HFFc6 (cell line): ENCODE data around the gene THBS4. TPM values are rescaled to one million over a fixed set of nuclear protein-coding genes. Genes with fewer than 3 reads are reported as not detected.

Source experiments
- DNase-seq: peaks from one replicate; pipeline ENCODE4 v3.0.0-alpha.2; 2018
- H3K27ac Mint-ChIP-seq: 2 replicates; pipeline ENCODE4 v1.8.0; 2020; ENCODE audit warnings: mild to moderate bottlenecking, mixed read lengths
- H3K27me3 Mint-ChIP-seq: 2 replicates; pipeline ENCODE4 v1.8.0; 2021; ENCODE audit warnings: mild to moderate bottlenecking, moderate library complexity, mixed read lengths; ENCODE audit not compliant: insufficient read depth
- H3K36me3 Mint-ChIP-seq: 2 replicates; pipeline ENCODE4 v1.8.0; 2021; ENCODE audit warnings: low read depth, mixed read lengths
- H3K4me1 Mint-ChIP-seq: 2 replicates; pipeline ENCODE4 v1.8.0; 2020; ENCODE audit warnings: low read depth, mixed read lengths
- H3K4me3 Mint-ChIP-seq: 2 replicates; pipeline ENCODE4 v1.8.0; 2020; ENCODE audit warnings: mild to moderate bottlenecking, moderate library complexity, mixed read lengths
- H3K9me3 Mint-ChIP-seq: 2 replicates; pipeline ENCODE4 v1.8.0; 2020; ENCODE audit warnings: mild to moderate bottlenecking, mixed read lengths
- total RNA-seq, 6 experiments: library from RNA; stranded (reverse); fragmentation: NEBNext Ultra II Directional; extraction: Animal tissue kit (Norgen Biotek cat#: 25700); gene quantifications; 2 replicates in 1 of 6; 3 replicates in 5 of 6; pipeline ENCODE4 v1.2.3, GENCODE V29; 2021
- TF ChIP-seq, protein P1 (sequence below): fragments of 200-600 bp; sonication (generic); IDR thresholded peaks from 2 replicates; pipeline ENCODE4 v1.5.0; 2021; ENCODE audit warnings: antibody characterized with exemption, mild to moderate bottlenecking

Gene THBS4
- total RNA-seq, 6 experiments from 2014 or later = 0.43 to 0.82 (median 0.71) TPM; not detected in 1

GRCh38 chr5:80067016-80067415, 31.9 kb downstream of the THBS4 start:
- Mint-ChIP-seq H3K9me3 (no peaks in the 10 kb centered on the region), H3K27ac (no peak overlapping the region), H3K4me3 (no peak overlapping the region), H3K36me3 (no peaks in the 10 kb centered on the region), H3K4me1 (peaks cover 15% of the 10 kb centered on the region), H3K27me3 (peaks cover 6% of the 10 kb centered on the region)
- no peak for DNase-seq
- TF ChIP-seq, protein P1, sequence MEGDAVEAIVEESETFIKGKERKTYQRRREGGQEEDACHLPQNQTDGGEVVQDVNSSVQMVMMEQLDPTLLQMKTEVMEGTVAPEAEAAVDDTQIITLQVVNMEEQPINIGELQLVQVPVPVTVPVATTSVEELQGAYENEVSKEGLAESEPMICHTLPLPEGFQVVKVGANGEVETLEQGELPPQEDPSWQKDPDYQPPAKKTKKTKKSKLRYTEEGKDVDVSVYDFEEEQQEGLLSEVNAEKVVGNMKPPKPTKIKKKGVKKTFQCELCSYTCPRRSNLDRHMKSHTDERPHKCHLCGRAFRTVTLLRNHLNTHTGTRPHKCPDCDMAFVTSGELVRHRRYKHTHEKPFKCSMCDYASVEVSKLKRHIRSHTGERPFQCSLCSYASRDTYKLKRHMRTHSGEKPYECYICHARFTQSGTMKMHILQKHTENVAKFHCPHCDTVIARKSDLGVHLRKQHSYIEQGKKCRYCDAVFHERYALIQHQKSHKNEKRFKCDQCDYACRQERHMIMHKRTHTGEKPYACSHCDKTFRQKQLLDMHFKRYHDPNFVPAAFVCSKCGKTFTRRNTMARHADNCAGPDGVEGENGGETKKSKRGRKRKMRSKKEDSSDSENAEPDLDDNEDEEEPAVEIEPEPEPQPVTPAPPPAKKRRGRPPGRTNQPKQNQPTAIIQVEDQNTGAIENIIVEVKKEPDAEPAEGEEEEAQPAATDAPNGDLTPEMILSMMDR = no peak

DNA sequence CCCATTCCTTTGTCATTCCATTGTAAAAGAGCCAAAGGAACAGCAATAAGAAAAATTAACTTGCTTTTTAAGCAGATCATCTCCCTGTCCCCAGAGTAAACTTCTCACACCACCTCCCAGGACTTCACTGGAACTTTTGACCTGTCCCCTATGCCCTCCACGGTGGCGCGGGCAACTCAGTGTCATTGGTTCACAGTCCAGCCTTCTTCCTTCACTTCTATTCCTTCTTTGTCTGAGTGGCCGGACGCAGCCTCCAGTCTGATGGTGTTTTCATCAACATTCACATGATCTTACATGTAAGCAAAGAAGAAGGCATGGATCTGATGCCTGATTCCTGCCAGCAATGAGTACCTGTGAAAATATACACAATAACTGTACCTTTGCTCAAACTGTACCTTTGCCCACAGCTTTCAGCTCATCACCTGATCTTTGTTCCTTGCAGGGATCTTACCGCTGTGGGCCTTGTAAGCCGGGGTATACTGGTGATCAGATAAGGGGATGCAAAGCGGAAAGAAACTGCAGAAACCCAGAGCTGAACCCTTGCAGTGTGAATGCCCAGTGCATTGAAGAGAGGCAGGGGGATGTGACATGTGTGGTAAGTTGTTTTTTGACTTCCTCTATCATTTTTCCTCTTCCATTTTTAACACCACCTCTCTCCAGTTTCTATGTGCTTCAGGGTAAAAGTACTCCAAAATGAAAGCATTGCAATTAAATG, 32.5 kb downstream of the THBS4 start:
- Mint-ChIP-seq H3K4me1 (peaks cover 21% of the 10 kb centered on the region), H3K27ac (no peak overlapping the region), H3K9me3 (no peaks in the 10 kb centered on the region), H3K4me3 (no peak overlapping the region), H3K36me3 (no peaks in the 10 kb centered on the region), H3K27me3 (peaks cover 6% of the 10 kb centered on the region)
- TF ChIP-seq, protein P1 = no peak
- no peak for DNase-seq

GRCh38 chr5:80068246-80068636, 33.1 kb downstream of the THBS4 start:
- Mint-ChIP-seq H3K36me3 (no peaks in the 10 kb centered on the region), H3K9me3 (no peaks in the 10 kb centered on the region), H3K4me3 (no peak overlapping the region), H3K27me3 (peaks cover 7% of the 10 kb centered on the region), H3K4me1 (peaks cover 26% of the 10 kb centered on the region), H3K27ac (no peak overlapping the region)
- DNase-seq = no peak
- TF ChIP-seq, protein P1 = no peak

DNA sequence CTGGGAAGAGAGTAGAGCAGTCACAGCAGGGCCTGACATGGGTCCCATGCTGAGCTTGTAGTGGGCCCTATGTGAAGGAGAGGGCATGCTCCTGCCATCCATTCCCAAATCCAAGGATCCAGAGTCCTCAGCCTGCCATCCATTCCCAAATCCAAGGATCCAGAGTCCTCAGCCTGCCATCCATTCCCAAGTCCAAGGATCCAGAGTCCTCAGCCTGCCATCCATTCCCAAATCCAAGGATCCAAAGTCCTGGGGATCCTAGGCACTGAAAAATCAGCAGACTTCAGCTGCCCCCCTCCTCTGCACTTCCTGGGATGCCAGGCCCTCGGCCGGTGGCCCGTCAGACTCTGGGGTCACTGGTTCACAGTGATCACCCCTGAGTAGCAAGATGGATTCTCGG, 33.6 kb downstream of the THBS4 start:
- Mint-ChIP-seq H3K36me3 (no peaks in the 10 kb centered on the region), H3K27me3 (peaks cover 11% of the 10 kb centered on the region), H3K27ac (no peak overlapping the region), H3K4me1 (peaks cover 26% of the 10 kb centered on the region), H3K9me3 (no peaks in the 10 kb centered on the region), H3K4me3 (no peak overlapping the region)
- TF ChIP-seq, protein P1 = no peak
- no peak for DNase-seq

DNA sequence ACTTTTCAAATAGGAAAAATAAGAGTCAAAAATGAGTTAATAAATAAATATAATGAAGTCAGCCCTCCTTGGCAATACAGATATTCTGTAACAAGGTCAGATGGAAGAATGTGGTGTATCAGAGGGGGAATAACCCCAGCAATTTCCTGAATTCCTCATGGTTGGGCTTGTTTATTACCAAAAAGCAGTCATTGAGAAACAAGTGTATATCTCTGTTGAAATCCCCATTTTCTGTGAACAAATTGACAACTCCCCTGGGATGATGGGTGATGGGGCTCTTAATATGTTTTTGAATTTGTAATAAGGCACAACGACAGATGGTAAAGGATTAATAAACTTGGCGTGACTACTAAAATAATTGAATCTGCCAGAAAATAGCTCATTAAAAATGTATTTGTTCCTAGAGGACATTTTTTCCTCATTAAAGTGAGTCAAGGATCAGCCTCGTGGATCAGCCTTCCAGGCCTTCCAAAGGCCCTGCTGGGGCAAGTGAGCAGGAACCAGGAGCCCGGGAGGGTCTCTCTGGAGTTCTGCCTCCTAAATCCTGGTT, 34.2 kb downstream of the THBS4 start:
- H3K4me3 Mint-ChIP-seq = no peak overlapping the region
- peaks cover 11% of the 10 kb centered on the region for H3K27me3 Mint-ChIP-seq
- no peaks in the 10 kb centered on the region for H3K9me3 Mint-ChIP-seq
- TF ChIP-seq, protein P1 = no peak
- H3K4me1 Mint-ChIP-seq = peaks cover 26% of the 10 kb centered on the region
- no peak for DNase-seq
- H3K27ac Mint-ChIP-seq = no peak overlapping the region
- no peaks in the 10 kb centered on the region for H3K36me3 Mint-ChIP-seq
